Activated CD4-positive, CD25-positive, alpha-beta regulatory T cell treated with anti-CD3 and anti-CD28 coated beads, Interleukin-2, amount 50 U/mL, for 72 hours (primary cell): ENCODE measurements around the gene NME8.

Experiments used
- DNase-seq: peaks from one replicate; pipeline ENCODE4 v3.0.0; 2021

The NME8 gene

GRCh38 chr7:37943905-37944736, 95.7 kb downstream of the NME8 start:
- no peak for DNase-seq

- no peak for DNase-seq
Observed at GRCh38 chr7:37944737-37945054, 96.3 kb downstream of the NME8 start.

GRCh38 chr7:37945336-37945735, 96.9 kb downstream of the NME8 start:
- no peak for DNase-seq

GRCh38 chr7:37947138-37947940, 98.9 kb downstream of the NME8 start:
- no peak for DNase-seq

- DNase-seq = no peak
Observed at GRCh38 chr7:37947941-37948210, 99.5 kb downstream of the NME8 start.
